HG02970 (cell line): ENCODE results near the gene AMBRA1.

Experiments
- ATAC-seq: cut with Tn5 transposase; IDR thresholded peaks from one replicate; pipeline ENCODE4 v1.9.1; 2021; ENCODE audit warnings: mild to moderate bottlenecking, moderate library complexity, moderate number of reproducible peaks; ENCODE audit not compliant: unreplicated experiment, low FRiP score

Gene AMBRA1

GRCh38 chr11:46356924-46357482 is 236.8 kb downstream of the AMBRA1 start:
- no peak for ATAC-seq

DNA sequence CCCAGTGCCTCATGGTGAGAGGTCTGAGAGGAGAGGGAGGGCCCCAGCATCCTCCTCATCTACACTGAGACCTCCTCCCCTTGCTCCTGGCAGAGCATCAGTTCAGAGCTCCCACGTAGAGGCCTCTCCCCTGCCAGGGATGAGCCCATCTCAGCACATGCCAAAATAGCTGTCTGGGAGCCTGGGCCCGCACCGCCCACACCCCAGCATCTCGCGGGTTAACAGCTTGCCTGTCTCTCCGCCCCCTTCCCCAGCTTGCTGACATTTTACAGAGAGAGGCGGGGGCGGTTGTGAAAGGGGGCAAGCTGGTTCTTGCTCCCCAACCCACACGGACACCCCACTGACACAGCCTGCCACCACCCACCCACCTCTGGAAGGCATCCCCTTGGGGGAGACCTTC is 240.1 kb downstream of the AMBRA1 start:
- no peak for ATAC-seq

- no peak for ATAC-seq
These were observed 241.6 kb downstream of the AMBRA1 start for GRCh38 chr11:46352063-46352841.

- ATAC-seq = no peak
These were observed 242.2 kb downstream of the AMBRA1 start for GRCh38 chr11:46351606-46352005.

DNA sequence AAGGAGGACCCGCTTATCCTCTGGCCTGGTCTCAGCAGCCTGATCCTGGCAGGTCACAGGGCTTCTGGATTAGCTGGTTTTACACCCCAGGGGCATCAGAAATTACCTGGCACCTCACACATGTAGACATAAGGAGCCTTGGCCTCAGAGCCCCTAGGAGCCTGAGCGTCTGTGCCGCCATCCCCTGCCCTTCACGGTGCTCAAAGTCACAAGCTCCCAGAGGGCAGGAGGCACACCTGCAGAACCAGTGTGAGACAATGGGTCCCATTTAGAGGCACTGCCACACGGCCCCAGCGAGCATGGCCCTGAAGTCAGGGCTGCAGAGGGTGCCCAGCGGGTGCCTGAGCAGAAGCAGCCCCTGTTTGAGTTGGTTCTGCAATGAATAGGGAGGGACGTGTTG is 242.7 kb downstream of the AMBRA1 start:
- ATAC-seq = no peak

GRCh38 chr11:46350695-46351094 is 243.1 kb downstream of the AMBRA1 start:
- no peak for ATAC-seq

- no peak for ATAC-seq
These were observed 245.0 kb downstream of the AMBRA1 start for GRCh38 chr11:46348566-46349401.

DNA sequence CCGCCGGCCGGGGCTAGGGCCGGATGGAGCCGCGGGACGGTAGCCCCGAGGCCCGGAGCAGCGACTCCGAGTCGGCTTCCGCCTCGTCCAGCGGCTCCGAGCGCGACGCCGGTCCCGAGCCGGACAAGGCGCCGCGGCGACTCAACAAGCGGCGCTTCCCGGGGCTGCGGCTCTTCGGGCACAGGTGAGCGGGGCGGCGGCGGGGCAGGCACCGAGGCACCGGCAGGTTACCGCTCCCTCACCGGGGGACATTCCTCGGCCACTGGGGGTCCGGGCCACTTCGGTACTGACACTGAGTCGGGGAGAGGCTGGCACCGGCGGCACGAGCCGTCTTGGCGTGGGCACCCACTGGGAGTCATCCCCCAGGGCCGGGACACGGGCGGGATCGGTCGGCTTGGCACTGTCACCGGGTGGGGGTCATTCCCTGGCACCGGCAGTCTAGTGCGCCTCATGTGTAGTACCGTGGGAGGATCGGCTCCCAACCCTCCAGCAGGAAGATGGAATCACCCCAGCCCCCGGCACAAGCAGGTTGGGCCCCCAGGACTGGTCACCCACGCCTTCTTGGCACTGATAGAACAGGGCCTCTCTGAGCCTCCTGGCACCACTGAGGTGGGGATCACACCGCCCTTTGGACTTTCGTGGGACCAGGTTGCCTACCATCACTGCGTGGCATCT is 246.0 kb downstream of the AMBRA1 start:
- no peak for ATAC-seq

DNA sequence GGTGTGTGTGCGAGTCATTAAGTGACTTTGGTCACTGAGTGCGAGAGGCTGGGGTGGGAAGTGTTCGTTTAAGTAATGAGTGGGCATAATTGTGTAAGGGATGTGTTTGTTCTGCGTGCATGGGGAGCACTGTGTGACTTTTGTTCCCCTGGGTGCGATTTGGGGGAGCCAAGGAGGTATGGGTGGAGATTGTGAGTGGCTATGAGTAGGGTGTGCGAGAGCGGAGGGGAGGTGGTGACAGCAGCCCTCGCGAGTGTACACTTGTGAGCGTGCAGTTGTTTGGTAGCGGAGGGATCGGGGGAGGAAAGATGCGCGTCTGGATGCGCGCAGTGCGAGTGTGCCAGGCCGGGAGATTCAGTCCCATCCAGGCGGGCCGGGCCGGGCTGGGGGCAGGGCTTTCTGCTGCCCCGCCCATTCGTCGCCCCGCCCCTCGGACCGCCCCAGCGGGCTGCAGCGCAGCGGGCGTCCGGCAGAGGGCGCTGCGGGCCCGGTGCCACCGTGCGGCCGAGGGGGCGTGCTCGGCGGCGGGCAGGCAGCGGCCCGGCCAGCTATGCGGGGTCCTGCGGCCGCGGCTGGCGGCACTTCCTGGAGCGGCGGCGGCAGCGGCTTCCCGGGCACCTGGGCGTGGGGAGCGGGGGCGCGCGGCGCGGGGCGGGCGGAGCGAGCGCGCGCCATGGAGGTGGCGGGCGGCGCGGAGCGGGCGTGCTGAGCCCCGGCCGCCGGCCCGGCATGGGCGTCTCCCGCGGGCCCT is 246.8 kb downstream of the AMBRA1 start, which contains the start of gene DGKZ:
TSS of gene DGKZ (plus strand) at position 578 of the 751 bp plus-strand sequence. CDS start 197 bp downstream, outside the sequence.
- peak; percentile 79 for ATAC-seq
